K562 (cell line): ENCODE results near the gene PITPNM1. TPM values are rescaled to one million over a fixed set of nuclear protein-coding genes. Genes with fewer than 3 reads are reported as not detected.

Source experiments
- ATF1 ChIP-seq, 2 experiments: fragments of 450-650 bp in 1 of 2; IDR thresholded peaks; 2 replicates each; pipeline ENCODE4 v1.6.1; 2016; ENCODE audit warnings: missing compliant biosample characterization in 1 of 2, missing genetic modification characterization in 1 of 2
- BCOR ChIP-seq: fragments of 450-650 bp; IDR thresholded peaks from 2 replicates; pipeline ENCODE4 v1.6.1; 2016
- FOSL1 ChIP-seq: fragments of 200-800 bp; sonication (Bioruptor generic); conservative IDR thresholded peaks from 2 replicates; pipeline ENCODE4 v1.6.1; 2016; ENCODE audit warnings: missing genetic modification characterization, missing compliant biosample characterization
- FOXK2 ChIP-seq, 2 experiments: fragments of 450-650 bp; IDR thresholded peaks in 1 of 2; conservative IDR thresholded peaks in 1 of 2; 2 replicates each; pipeline ENCODE4 v1.6.1; 2016; ENCODE audit warnings: low read depth in 2 of 2, mild to moderate bottlenecking in 1 of 2
- FOXO4 ChIP-seq: fragments of 450-650 bp; formaldehyde crosslinking; IDR thresholded peaks from 2 replicates; pipeline ENCODE4 v1.4.0; 2020; ENCODE audit warnings: mild to moderate bottlenecking, moderate library complexity
- HCFC1 ChIP-seq: IDR thresholded peaks from 2 replicates; pipeline ENCODE4 v1.6.1; 2012; ENCODE audit warnings: low read depth, low read length, improper control_type of control experiment
- JUN ChIP-seq, 2 experiments: sonication (generic) in 1 of 2; formaldehyde crosslinking in 1 of 2; IDR thresholded peaks; 2 replicates each; pipeline versions ENCODE4 v1.6.1 to v1.8.0; 2012 to 2022; ENCODE audit warnings: borderline replicate concordance in 2 of 2, mild to moderate bottlenecking in 2 of 2, improper control_type of control experiment in 1 of 2, low read depth in 1 of 2, low read length in 1 of 2, missing genetic modification reagents in 1 of 2
- MTA2 ChIP-seq: fragments of 450-650 bp; IDR thresholded peaks from 2 replicates; pipeline ENCODE4 v1.6.1; 2016; ENCODE audit warnings: low read depth
- NR4A1 ChIP-seq, 2 experiments: fragments of 250-450 bp in 1 of 2; fragments of 450-650 bp in 1 of 2; sonication (Bioruptor Pico) in 1 of 2; IDR thresholded peaks; 2 replicates each; pipeline versions ENCODE4 v1.4.0 to v1.6.1; 2016 to 2020; ENCODE audit warnings: mild to moderate bottlenecking in 2 of 2, missing compliant biosample characterization in 1 of 2, missing genetic modification characterization in 1 of 2, moderate library complexity in 1 of 2
- PHF20 ChIP-seq: fragments of 450-650 bp; IDR thresholded peaks from 2 replicates; pipeline ENCODE4 v1.6.1; 2018; ENCODE audit not compliant: partially characterized antibody
- PKNOX1 ChIP-seq: fragments of 450-650 bp; IDR thresholded peaks from 2 replicates; pipeline ENCODE4 v1.6.1; 2016
- RBM22 ChIP-seq: fragments of 200-400 bp; formaldehyde crosslinking; IDR thresholded peaks from 2 replicates; pipeline ENCODE4 v1.6.1; 2018; ENCODE audit warnings: low read length, low read depth; ENCODE audit not compliant: poor library complexity, severe bottlenecking
- SMAD2 ChIP-seq: fragments of 150-350 bp; IDR thresholded peaks from 2 replicates; pipeline ENCODE4 v1.6.1; 2014; ENCODE audit warnings: low read depth, mild to moderate bottlenecking, low read length
- SMAD3 ChIP-seq: fragments of 450-650 bp; formaldehyde crosslinking; conservative IDR thresholded peaks from 2 replicates; pipeline ENCODE4 v1.4.0; 2020; ENCODE audit warnings: mild to moderate bottlenecking
- TBP ChIP-seq: optimal IDR thresholded peaks from 2 replicates; pipeline ENCODE3; 2011; ENCODE audit warnings: low read depth, low read length, improper control_type of control experiment
- ZBED1 ChIP-seq: IDR thresholded peaks from 2 replicates; pipeline ENCODE4 v1.6.1; 2014
- ZBTB5 ChIP-seq: fragments of 450-650 bp; IDR thresholded peaks from 2 replicates; pipeline ENCODE4 v1.6.1; 2017; ENCODE audit warnings: antibody characterized with exemption
- ZNF212 ChIP-seq: fragments of 450-650 bp; formaldehyde crosslinking; IDR thresholded peaks from 2 replicates; pipeline ENCODE4 v1.4.0; 2020; ENCODE audit warnings: mild to moderate bottlenecking
- ZNF277 ChIP-seq: fragments of 250-450 bp; sonication (Bioruptor Pico); IDR thresholded peaks from 2 replicates; pipeline ENCODE4 v1.8.0; 2022; ENCODE audit warnings: inconsistent platforms, mild to moderate bottlenecking, moderate library complexity, borderline replicate concordance
- ZNF511 ChIP-seq: sonication (generic); formaldehyde crosslinking; IDR thresholded peaks from 2 replicates; pipeline ENCODE4 v1.8.0; 2022; ENCODE audit warnings: mild to moderate bottlenecking, missing genetic modification reagents
- ZNF57 ChIP-seq: fragments of 450-650 bp; formaldehyde crosslinking; IDR thresholded peaks from 2 replicates; pipeline ENCODE4 v1.4.0; 2020; ENCODE audit warnings: mild to moderate bottlenecking, moderate library complexity
- polyA plus RNA-seq, 8 experiments: library from polyadenylated mRNA; depleted of rRNA in 4 of 8; stranded (reverse) in 5 of 8; unstranded in 3 of 8; fragments of >200 nt; fragmentation: Nextera tagmentation in 2 of 8; fragmentation: Illumina TruSeq in 1 of 8; extraction: Ambion mirVana in 2 of 8; extraction: Trizol in 1 of 8; gene quantifications; 2 replicates each; pipeline versions ENCODE4 v1.2.1 to v1.2.3, GENCODE V29; 2011 to 2014; ENCODE audit warnings: inconsistent platforms in 1 of 8, missing spikeins in 1 of 8
- total RNA-seq, 7 experiments: library from RNA; depleted of rRNA in 6 of 7; stranded (reverse); fragments of >200 nt in 6 of 7; fragmentation: Illumina TruSeq in 2 of 7; extraction: Trizol in 2 of 7; gene quantifications; 2 replicates each; pipeline versions ENCODE4 v1.2.1 to v1.2.3, GENCODE V29; 2011 to 2021; ENCODE audit warnings: low replicate concordance in 1 of 7

Gene PITPNM1
- total and polyA plus RNA-seq, 9 of the 15 experiments (the other 6 are each of a cell fraction or from before 2014, with no cell fraction given) = 0.11 to 53.7 (median 16.0) TPM

- TF ChIP-seq ATF1 (CRISPR knock-in tag; IDR thresholded peaks at IDR 0.05) = peak; percentile 72; the same call in 1 of the 2 replicates
- peak; percentile 95 for TF ChIP-seq ATF1 (tag; IDR thresholded peaks at IDR 0.05)
- peak; percentile 43; the same call in 1 of the 2 replicates for TF ChIP-seq ZNF511 (CRISPR knock-in tag)
- TF ChIP-seq FOXK2 (conservative IDR thresholded peaks at IDR 0.05 in 1 of 2, IDR thresholded peaks at IDR 0.05 in 1 of 2; ENCODE audit: low read depth in 2 of 2) = 0 out of 4 replicates have a peak, but pooled peaks of 1 of the 2 experiments have one; percentile 9
- TF ChIP-seq FOXO4 (CRISPR knock-in tag) = 0 out of 2 replicates have a peak, but pooled peaks have one; percentile 37
- TF ChIP-seq ZBED1 = peak; percentile 62; the same call in 1 of the 2 replicates
- TF ChIP-seq PKNOX1 = no peak
- TF ChIP-seq SMAD2 = no peak
- peak; percentile 97 for TF ChIP-seq FOSL1 (tag)
- no peak for TF ChIP-seq ZBTB5
- peak; percentile 47 for TF ChIP-seq HCFC1
- TF ChIP-seq NR4A1 (CRISPR knock-in tag; IDR thresholded peaks at IDR 0.05) = no peak
- TF ChIP-seq NR4A1 (tag; IDR thresholded peaks at IDR 0.05) = peak; percentile 86
- TF ChIP-seq MTA2 = 0 out of 2 replicates have a peak, but pooled peaks have one; percentile 4
- no peak for TF ChIP-seq RBM22
- peak; percentile 77 for TF ChIP-seq PHF20
- 0 out of 2 replicates have a peak, but pooled peaks have one; percentile 45 for TF ChIP-seq ZNF212 (CRISPR knock-in tag)
- TF ChIP-seq SMAD3 = 0 out of 2 replicates have a peak, but pooled peaks have one; percentile 12
- 0 out of 2 replicates have a peak, but pooled peaks have one; percentile 21 for TF ChIP-seq ZNF57 (CRISPR knock-in tag)
- peak; percentile 52 for TF ChIP-seq TBP
- TF ChIP-seq BCOR = no peak
- TF ChIP-seq ZNF277 (CRISPR knock-in tag) = no peak
- peak; percentile 91 for TF ChIP-seq JUN (IDR thresholded peaks at IDR 0.05; ENCODE audit: borderline replicate concordance, low read depth, low read length)
- TF ChIP-seq JUN (CRISPR knock-in tag; IDR thresholded peaks at IDR 0.05; ENCODE audit: borderline replicate concordance) = no peak
Measured at GRCh38 chr11:67463680-67464410, 41.3 kb downstream of the PITPNM1 start (continued).
